ENCODE results near the gene INPP4B. TPM values are rescaled to one million over a fixed set of nuclear protein-coding genes. Genes with fewer than 3 reads are reported as not detected.

The INPP4B gene
- total and polyA plus RNA-seq, 2 donors (not counting 1 experiment from before 2014, with no cell fraction given), result 0.03 TPM; not detected in 1

- no peak overlapping the region for H3K4me2 ChIP-seq (replicated peaks; ENCODE audit: low read depth, low read length, poor library complexity, severe bottlenecking)
- no peaks in the 10 kb centered on the region for H3K36me3 ChIP-seq (replicated peaks in 1 of 2; ENCODE audit: control extremely low read depth in 1 of 2, control insufficient read depth in 1 of 2, extremely low read depth in 1 of 2, insufficient read depth in 2 of 2, low read length in 1 of 2)
- intact Hi-C loops (cut with micrococcal nuclease), result no loop called here
- H3K4me3 ChIP-seq (ENCODE audit: control extremely low read depth in 1 of 5, extremely low read depth in 1 of 5, insufficient read depth in 1 of 5, low read depth in 2 of 5, low read length in 4 of 5), result no peak overlapping the region
- POLR2A ChIA-PET, result no interaction called here
- Mint-ChIP-seq H3K27me3 (no peaks in the 10 kb centered on the region), H3K4me1 (no peaks in the 10 kb centered on the region), H3K27ac (no peak overlapping the region), H3K9me3 (ENCODE audit: insufficient read depth) (no peaks in the 10 kb centered on the region), H3K4me3 (no peak overlapping the region)
- no peaks in the 10 kb centered on the region for H3K79me2 ChIP-seq (ENCODE audit: control insufficient read depth, insufficient read depth, low read length)
- no peak overlapping the region for H3K27ac ChIP-seq (ENCODE audit: low read length in 2 of 2)
- no peak for TF ChIP-seq EZH2 (IDR thresholded peaks at IDR 0.05; ENCODE audit: borderline replicate concordance, insufficient read depth, low read depth, low read length, poor library complexity, severe bottlenecking)
- TF ChIP-seq, protein P1, sequence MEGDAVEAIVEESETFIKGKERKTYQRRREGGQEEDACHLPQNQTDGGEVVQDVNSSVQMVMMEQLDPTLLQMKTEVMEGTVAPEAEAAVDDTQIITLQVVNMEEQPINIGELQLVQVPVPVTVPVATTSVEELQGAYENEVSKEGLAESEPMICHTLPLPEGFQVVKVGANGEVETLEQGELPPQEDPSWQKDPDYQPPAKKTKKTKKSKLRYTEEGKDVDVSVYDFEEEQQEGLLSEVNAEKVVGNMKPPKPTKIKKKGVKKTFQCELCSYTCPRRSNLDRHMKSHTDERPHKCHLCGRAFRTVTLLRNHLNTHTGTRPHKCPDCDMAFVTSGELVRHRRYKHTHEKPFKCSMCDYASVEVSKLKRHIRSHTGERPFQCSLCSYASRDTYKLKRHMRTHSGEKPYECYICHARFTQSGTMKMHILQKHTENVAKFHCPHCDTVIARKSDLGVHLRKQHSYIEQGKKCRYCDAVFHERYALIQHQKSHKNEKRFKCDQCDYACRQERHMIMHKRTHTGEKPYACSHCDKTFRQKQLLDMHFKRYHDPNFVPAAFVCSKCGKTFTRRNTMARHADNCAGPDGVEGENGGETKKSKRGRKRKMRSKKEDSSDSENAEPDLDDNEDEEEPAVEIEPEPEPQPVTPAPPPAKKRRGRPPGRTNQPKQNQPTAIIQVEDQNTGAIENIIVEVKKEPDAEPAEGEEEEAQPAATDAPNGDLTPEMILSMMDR (IDR thresholded peaks at IDR 0.05), result no peak
- no peak for ATAC-seq (ENCODE audit: low read depth)
- no peak overlapping the region for H2AFZ ChIP-seq (ENCODE audit: insufficient read depth, low read depth, low read length, poor library complexity, severe bottlenecking)
- H4K20me1 ChIP-seq (ENCODE audit: control insufficient read depth, insufficient read depth, low read length, poor library complexity, severe bottlenecking), result no peaks in the 10 kb centered on the region
- no peak for DNase-seq
- no peaks in the 10 kb centered on the region for H3K4me1 ChIP-seq (ENCODE audit: control insufficient read depth in 2 of 2, insufficient read depth in 2 of 2, low read length in 2 of 2)
- H3K27me3 ChIP-seq (replicated peaks in 1 of 4; ENCODE audit: control extremely low read depth in 1 of 4, control insufficient read depth in 3 of 4, insufficient read depth in 4 of 4, low read length in 3 of 4), result no peaks in the 10 kb centered on the region
- no peak overlapping the region for H3K9ac ChIP-seq (ENCODE audit: low read length)
- no peaks in the 10 kb centered on the region for H3K9me3 ChIP-seq (ENCODE audit: control extremely low read depth in 1 of 3, control insufficient read depth in 2 of 3, insufficient read depth in 1 of 3, low read length in 2 of 3)
- CTCF ChIA-PET, result no interaction called here
Measured at GRCh38 chr4:142566243-142566642, 279.9 kb downstream of the INPP4B start.

GRCh38 chr4:142565771-142566170, 280.3 kb downstream of the INPP4B start:
- Mint-ChIP-seq H3K27ac (no peak overlapping the region), H3K27me3 (no peaks in the 10 kb centered on the region), H3K4me3 (no peak overlapping the region), H3K4me1 (no peaks in the 10 kb centered on the region), H3K9me3 (ENCODE audit: insufficient read depth) (no peaks in the 10 kb centered on the region)
- intact Hi-C loops (cut with micrococcal nuclease), result no loop called here
- WGBS (ENCODE audit: insufficient coverage), result 89% methylated on average over 3 of the region's 7 CpGs
- Histone ChIP-seq H3K4me2 (replicated peaks; ENCODE audit: low read depth, low read length, poor library complexity, severe bottlenecking) (no peak overlapping the region), H3K4me1 (ENCODE audit: control insufficient read depth in 2 of 2, insufficient read depth in 2 of 2, low read length in 2 of 2) (no peaks in the 10 kb centered on the region), H3K9ac (ENCODE audit: low read length) (no peak overlapping the region), H3K4me3 (ENCODE audit: control extremely low read depth in 1 of 5, extremely low read depth in 1 of 5, insufficient read depth in 1 of 5, low read depth in 2 of 5, low read length in 4 of 5) (no peak overlapping the region), H3K79me2 (ENCODE audit: control insufficient read depth, insufficient read depth, low read length) (no peaks in the 10 kb centered on the region), H4K20me1 (ENCODE audit: control insufficient read depth, insufficient read depth, low read length, poor library complexity, severe bottlenecking) (no peaks in the 10 kb centered on the region), H3K27ac (ENCODE audit: low read length in 2 of 2) (no peak overlapping the region), H3K27me3 (replicated peaks in 1 of 4; ENCODE audit: control extremely low read depth in 1 of 4, control insufficient read depth in 3 of 4, insufficient read depth in 4 of 4, low read length in 3 of 4) (no peaks in the 10 kb centered on the region), H2AFZ (ENCODE audit: insufficient read depth, low read depth, low read length, poor library complexity, severe bottlenecking) (no peak overlapping the region), H3K9me3 (ENCODE audit: control extremely low read depth in 1 of 3, control insufficient read depth in 2 of 3, insufficient read depth in 1 of 3, low read length in 2 of 3) (no peaks in the 10 kb centered on the region), H3K36me3 (replicated peaks in 1 of 2; ENCODE audit: control extremely low read depth in 1 of 2, control insufficient read depth in 1 of 2, extremely low read depth in 1 of 2, insufficient read depth in 2 of 2, low read length in 1 of 2) (no peaks in the 10 kb centered on the region)
- DNase-seq, result no peak
- ChIA-PET POLR2A (no interaction called here), CTCF (no interaction called here)
- TF ChIP-seq, protein P1 (IDR thresholded peaks at IDR 0.05), result no peak
- TF ChIP-seq EZH2 (IDR thresholded peaks at IDR 0.05; ENCODE audit: borderline replicate concordance, insufficient read depth, low read depth, low read length, poor library complexity, severe bottlenecking), result no peak
- no peak for ATAC-seq (ENCODE audit: low read depth)

Measured in B cell (primary cell).